SU-DHL-6 (cell line): ENCODE results near the gene ETV6.

Experiments
- CTCF ChIP-seq: fragments of 200-600 bp; sonication (generic); IDR thresholded peaks from one replicate; pipeline ENCODE4 v1.5.1; 2017; ENCODE audit warnings: antibody characterized with exemption, mild to moderate bottlenecking, low read length, moderate library complexity; ENCODE audit not compliant: insufficient read depth, poor library complexity, severe bottlenecking
- EZH2phosphoT487 ChIP-seq: fragments of 200-600 bp; sonication (generic), shearing (Covaris generic); conservative IDR thresholded peaks from 2 replicates; pipeline ENCODE4 v1.6.1; 2018; ENCODE audit warnings: mild to moderate bottlenecking, antibody characterized with exemption, low read length, moderate library complexity, mixed read lengths

GRCh38 chr12:11653215-11653753, 3.8 kb downstream of the ETV6 start:
- no peak for TF ChIP-seq CTCF
- no peak for TF ChIP-seq EZH2phosphoT487
